Immature natural killer cell (primary cell): ENCODE results near the gene CCDC7. TPM values are rescaled to one million over a fixed set of nuclear protein-coding genes. Genes with fewer than 3 reads are reported as not detected.

ENCODE experiments used
- polyA plus RNA-seq, 3 donors: library from polyadenylated mRNA; unstranded; fragments of 300-500 nt; fragmentation: Illumina TruSeq; gene quantifications; one replicate each; pipeline ENCODE4 v1.2.3, GENCODE V29; 2021

CCDC7 gene
- polyA plus RNA-seq, 3 donors from 2014 or later = 2.1 to 17.3 (median 8.9) TPM

Other genes with a start within 250 kb of the CCDC7 start
- gene EPC1, start 99.0 kb upstream of the CCDC7 start, polyA plus RNA-seq = 10 to 100 TPM; 43.1 to 63.4 (median 50.5) TPM